GM10266 (cell line): ENCODE measurements around the gene CASQ1.

Experiments used
- DNase-seq: peaks from one replicate; pipeline ENCODE4 v3.0.0; 2012; ENCODE audit errors: extremely low spot score
- TF ChIP-seq, protein P1 (sequence below): IDR thresholded peaks from 2 replicates; pipeline ENCODE4 v1.5.1; 2012; ENCODE audit warnings: mild to moderate bottlenecking, low read depth; ENCODE audit not compliant: control insufficient read depth, insufficient read depth; ENCODE audit errors: missing control alignments

The CASQ1 gene

DNA sequence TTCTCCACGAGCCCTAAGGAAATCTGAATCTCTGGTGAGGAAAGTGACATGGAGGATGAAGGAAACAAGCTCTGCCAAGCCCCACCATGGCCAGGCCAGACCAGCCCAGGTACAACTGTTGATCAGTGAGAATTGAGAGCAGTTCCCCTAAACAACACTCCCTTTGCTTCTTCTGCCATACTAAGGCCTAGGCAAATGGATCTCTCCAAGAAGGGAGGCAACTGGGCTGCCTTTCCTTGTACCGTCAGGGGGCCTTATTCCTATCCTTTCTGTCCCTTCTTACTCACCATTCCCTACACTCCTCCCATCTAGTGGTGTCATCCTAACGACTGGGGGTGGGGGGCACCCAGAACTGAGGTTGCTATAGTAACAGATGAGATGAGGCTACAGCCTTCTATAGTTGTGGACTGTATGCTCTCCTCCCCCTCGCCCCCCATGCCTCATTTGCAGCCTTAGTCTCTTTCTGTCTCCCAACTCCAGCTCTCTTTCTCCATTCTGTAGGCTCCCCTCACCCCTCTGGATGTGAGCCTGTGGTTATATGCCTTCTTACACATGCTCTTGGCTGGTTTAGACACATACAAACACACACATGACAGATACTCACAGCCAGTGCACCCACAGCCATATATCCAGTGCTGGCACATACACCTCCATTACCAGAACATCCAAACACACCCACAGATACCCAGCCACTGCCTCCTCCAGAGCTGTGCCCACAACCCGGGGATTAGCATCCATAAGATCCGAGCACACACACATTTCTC, 18.4 kb downstream of the CASQ1 start:
- DNase-seq = no peak
- TF ChIP-seq, protein P1, sequence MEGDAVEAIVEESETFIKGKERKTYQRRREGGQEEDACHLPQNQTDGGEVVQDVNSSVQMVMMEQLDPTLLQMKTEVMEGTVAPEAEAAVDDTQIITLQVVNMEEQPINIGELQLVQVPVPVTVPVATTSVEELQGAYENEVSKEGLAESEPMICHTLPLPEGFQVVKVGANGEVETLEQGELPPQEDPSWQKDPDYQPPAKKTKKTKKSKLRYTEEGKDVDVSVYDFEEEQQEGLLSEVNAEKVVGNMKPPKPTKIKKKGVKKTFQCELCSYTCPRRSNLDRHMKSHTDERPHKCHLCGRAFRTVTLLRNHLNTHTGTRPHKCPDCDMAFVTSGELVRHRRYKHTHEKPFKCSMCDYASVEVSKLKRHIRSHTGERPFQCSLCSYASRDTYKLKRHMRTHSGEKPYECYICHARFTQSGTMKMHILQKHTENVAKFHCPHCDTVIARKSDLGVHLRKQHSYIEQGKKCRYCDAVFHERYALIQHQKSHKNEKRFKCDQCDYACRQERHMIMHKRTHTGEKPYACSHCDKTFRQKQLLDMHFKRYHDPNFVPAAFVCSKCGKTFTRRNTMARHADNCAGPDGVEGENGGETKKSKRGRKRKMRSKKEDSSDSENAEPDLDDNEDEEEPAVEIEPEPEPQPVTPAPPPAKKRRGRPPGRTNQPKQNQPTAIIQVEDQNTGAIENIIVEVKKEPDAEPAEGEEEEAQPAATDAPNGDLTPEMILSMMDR = no peak

DNA sequence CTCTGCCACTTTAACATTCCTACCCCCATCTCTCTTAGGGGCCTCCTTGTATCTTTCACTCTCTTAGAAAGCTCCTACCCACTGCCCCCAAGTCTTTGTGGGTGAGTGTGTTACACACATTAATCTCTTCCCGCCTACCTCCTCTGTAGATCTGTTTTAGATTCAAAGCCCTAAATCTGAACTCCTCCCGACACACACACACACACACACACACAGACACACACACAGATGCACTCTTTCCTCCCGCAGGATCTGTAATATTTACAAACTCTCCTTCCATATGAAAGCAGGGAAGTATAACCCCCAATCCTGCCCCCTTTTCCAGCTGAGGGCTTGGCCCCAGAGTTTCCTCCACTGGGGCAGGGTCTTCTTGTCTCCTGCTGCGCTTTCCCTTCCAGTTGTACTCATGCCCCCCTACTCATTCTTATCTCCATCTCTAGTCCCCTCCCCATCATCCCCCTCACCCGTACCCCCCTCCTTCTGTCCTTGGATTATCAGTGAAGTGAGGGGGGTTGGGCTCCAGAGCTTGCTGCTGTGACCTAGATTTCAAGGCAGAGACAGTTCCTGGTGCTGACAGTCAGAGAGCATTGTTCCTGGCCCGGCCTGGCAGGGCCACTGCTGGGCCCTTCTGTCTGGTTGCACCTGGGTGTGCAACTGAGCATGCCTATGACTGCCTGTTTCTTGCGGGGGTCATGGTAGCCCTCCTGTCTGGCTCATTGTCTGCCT, 19.1 kb downstream of the CASQ1 start:
- no peak for DNase-seq
- TF ChIP-seq, protein P1 = no peak

GRCh38 chr1:160210561-160210960, 20.2 kb downstream of the CASQ1 start:
- DNase-seq = no peak
- TF ChIP-seq, protein P1 = no peak

DNA sequence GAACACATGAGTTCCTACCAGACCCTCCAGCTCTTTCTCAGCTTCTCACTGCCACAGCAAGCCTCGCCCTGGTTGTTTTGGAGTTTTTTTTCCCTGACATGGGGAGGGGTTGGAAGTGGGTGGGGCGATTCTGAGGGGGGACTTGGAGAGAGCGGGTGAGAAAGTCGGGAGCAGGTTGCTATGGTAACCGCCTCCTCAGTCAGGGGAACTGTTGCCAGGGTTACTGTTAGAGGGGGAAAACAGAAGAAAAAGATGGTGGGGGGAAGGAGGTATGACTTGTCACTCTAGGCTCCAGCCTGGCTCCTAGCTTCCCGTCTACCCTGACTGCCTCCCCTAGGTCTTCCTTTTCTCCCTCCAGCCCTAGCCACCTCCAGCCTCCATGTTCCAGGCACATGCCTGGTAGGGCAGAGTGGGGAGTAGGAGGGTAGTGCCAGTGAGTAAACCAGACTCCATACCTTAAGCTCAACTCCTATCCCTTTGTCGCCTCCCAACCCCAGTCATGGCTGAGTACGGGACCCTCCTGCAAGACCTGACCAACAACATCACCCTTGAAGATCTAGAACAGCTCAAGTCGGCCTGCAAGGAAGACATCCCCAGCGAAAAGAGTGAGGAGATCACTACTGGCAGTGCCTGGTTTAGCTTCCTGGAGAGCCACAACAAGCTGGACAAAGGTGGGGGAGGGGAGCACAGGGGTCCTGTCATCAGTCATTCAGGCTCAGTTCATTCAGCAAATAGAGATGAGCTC, 20.8 kb downstream of the CASQ1 start:
- DNase-seq = no peak
- TF ChIP-seq, protein P1 = no peak

GRCh38 chr1:160214481-160215140, 24.2 kb downstream of the CASQ1 start:
- TF ChIP-seq, protein P1 = no peak
- no peak for DNase-seq

- no peak for DNase-seq
- TF ChIP-seq, protein P1 = no peak
These were observed 25.9 kb downstream of the CASQ1 start for GRCh38 chr1:160216301-160216700.
